Suprapubic skin (tissue), 4 donors: ENCODE data around the gene ANKFN1. TPM values are rescaled to one million over a fixed set of nuclear protein-coding genes. Genes with fewer than 3 reads are reported as not detected.

Experiments
- DNase-seq, 2 donors: peaks; one replicate each; pipeline ENCODE4 v3.0.0-alpha.2; 2019; ENCODE audit warnings: low spot score in 2 of 2
- H3K27ac ChIP-seq: fragments of 200-600 bp; sonication (generic); one replicate; pipeline ENCODE4 v1.5.1; 2019
- H3K27me3 ChIP-seq: fragments of 200-600 bp; sonication (generic); one replicate; pipeline ENCODE4 v1.5.1; 2019
- H3K36me3 ChIP-seq: fragments of 200-600 bp; sonication (generic); one replicate; pipeline ENCODE4 v1.5.1; 2019
- H3K4me1 ChIP-seq: fragments of 200-600 bp; sonication (generic); one replicate; pipeline ENCODE4 v1.5.1; 2019
- H3K4me3 ChIP-seq: fragments of 200-600 bp; sonication (generic); one replicate; pipeline ENCODE4 v1.5.1; 2019; ENCODE audit warnings: mild to moderate bottlenecking
- H3K9me3 ChIP-seq: fragments of 200-600 bp; sonication (generic); one replicate; pipeline ENCODE4 v1.5.1; 2019
- EP300 ChIP-seq: sonication (generic); formaldehyde crosslinking; IDR thresholded peaks from one replicate; pipeline ENCODE4 v1.6.1; 2017; ENCODE audit warnings: antibody characterized with exemption
- POLR2A ChIP-seq, 2 donors: fragments of 450-650 bp; IDR thresholded peaks; one replicate each; pipeline ENCODE4 v1.6.1; 2017; ENCODE audit warnings: antibody characterized with exemption in 2 of 2, mild to moderate bottlenecking in 2 of 2, moderate library complexity in 2 of 2
- POLR2AphosphoS5 ChIP-seq, 3 donors: sonication (generic); formaldehyde crosslinking; IDR thresholded peaks; one replicate each; pipeline ENCODE4 v1.6.1; 2017; ENCODE audit warnings: antibody characterized with exemption in 3 of 3
- WGBS: methylation state at CpG from one replicate; pipeline ENCODE4 v1.1.5; 2018; 5-methylcytosine and 5-hydroxymethylcytosine counted together
- total RNA-seq, 4 donors: library from RNA; depleted of rRNA; stranded (reverse); fragments of >200 nt; gene quantifications; one replicate each; pipeline ENCODE4 v1.1.0, GENCODE V29; 2016
- TF ChIP-seq, protein P1 (sequence below), 2 donors: fragments of 200-600 bp in 1 of 2; fragments of 450-650 bp in 1 of 2; sonication (generic) in 1 of 2; IDR thresholded peaks; one replicate each; pipeline ENCODE4 v1.5.1; 2016 to 2019; ENCODE audit warnings: antibody characterized with exemption in 2 of 2, mild to moderate bottlenecking in 1 of 2, moderate library complexity in 1 of 2

The ANKFN1 gene
- total RNA-seq, 4 donors from 2014 or later, result 0.81 to 3.1 (median 1.7) TPM

DNA sequence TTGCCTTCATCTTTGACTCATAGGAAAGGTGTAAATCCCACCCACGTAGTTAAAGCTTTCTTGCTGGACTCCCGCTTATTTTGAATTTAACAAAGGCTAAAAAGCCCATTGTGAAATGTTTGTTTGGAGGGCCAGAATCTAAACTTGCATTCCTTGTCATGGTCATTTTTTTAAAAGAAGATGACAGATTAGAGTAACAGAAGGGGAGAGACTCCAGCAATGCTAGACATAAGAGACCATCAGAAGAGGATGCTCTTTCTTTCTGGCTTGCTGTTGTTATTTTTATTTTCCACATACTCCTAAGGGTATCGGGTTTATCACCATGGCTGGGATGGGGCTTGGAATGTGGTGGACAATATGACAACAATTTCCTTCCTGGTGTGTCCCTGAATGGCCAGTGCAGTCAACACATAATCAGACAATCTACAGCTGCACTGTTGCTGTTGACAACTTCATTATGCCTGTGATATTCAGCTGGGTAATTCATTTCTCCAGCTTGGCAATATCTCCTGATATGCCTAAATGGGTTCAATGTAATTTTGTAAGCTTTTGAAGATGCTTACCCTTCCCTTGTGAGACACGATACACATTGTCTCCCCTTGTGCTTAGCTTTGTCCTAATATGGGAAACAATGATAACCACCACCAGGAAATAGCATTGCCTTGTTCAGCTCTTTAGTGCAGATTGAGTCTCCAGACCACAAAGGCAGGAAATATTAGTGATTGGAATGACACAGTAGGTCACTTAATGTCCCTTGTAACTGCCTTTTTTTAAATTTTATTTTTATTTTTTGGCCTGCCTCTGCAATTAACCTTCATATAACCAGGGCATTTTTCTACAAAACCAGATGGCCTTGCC is 164.3 kb downstream of the ANKFN1 start:
- H3K4me3 ChIP-seq, result no peak overlapping the region
- 69% methylated on average over 4 of the region's 4 CpGs for WGBS
- no peaks in the 10 kb centered on the region for H3K27me3 ChIP-seq
- no peaks in the 10 kb centered on the region for H3K9me3 ChIP-seq
- no peaks in the 10 kb centered on the region for H3K36me3 ChIP-seq
- DNase-seq, result no peak
- H3K27ac ChIP-seq, result no peak overlapping the region
- no peak for TF ChIP-seq POLR2AphosphoS5 (IDR thresholded peaks at IDR 0.05)
- TF ChIP-seq EP300, result no peak
- TF ChIP-seq POLR2A (IDR thresholded peaks at IDR 0.05), result no peak
- TF ChIP-seq, protein P1, sequence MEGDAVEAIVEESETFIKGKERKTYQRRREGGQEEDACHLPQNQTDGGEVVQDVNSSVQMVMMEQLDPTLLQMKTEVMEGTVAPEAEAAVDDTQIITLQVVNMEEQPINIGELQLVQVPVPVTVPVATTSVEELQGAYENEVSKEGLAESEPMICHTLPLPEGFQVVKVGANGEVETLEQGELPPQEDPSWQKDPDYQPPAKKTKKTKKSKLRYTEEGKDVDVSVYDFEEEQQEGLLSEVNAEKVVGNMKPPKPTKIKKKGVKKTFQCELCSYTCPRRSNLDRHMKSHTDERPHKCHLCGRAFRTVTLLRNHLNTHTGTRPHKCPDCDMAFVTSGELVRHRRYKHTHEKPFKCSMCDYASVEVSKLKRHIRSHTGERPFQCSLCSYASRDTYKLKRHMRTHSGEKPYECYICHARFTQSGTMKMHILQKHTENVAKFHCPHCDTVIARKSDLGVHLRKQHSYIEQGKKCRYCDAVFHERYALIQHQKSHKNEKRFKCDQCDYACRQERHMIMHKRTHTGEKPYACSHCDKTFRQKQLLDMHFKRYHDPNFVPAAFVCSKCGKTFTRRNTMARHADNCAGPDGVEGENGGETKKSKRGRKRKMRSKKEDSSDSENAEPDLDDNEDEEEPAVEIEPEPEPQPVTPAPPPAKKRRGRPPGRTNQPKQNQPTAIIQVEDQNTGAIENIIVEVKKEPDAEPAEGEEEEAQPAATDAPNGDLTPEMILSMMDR (IDR thresholded peaks at IDR 0.05), result no peak
- H3K4me1 ChIP-seq, result no peaks in the 10 kb centered on the region

DNA sequence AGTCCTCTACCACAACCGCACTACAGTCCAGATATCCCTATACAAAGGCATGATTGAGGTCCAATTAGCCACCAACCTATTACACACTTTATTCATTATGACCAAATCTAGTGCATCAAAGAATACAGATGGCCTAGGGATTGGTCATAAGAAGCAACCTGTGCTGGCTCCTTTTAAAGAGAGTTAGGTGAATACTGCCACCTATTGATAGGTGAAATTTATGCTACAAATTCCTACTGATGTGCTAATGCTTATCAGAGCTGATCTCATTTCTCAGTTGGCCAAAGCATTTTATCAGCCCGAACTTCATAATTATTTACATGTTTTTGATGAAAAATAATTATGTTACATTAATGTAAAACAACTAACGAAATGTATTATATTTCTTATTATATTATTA is 166.3 kb downstream of the ANKFN1 start:
- Histone ChIP-seq H3K27me3 (peaks cover 5% of the 10 kb centered on the region), H3K9me3 (no peaks in the 10 kb centered on the region), H3K4me1 (peaks cover 4% of the 10 kb centered on the region), H3K36me3 (no peaks in the 10 kb centered on the region), H3K4me3 (no peak overlapping the region), H3K27ac (no peak overlapping the region)
- DNase-seq, result no peak
- 48% methylated on average over 3 of the region's 3 CpGs for WGBS
- TF ChIP-seq, protein P1 (IDR thresholded peaks at IDR 0.05), result peak in 1 of 2 donors; percentile 21
- TF ChIP-seq POLR2AphosphoS5 (IDR thresholded peaks at IDR 0.05) (no peak), EP300 (no peak), POLR2A (IDR thresholded peaks at IDR 0.05) (no peak)

DNA sequence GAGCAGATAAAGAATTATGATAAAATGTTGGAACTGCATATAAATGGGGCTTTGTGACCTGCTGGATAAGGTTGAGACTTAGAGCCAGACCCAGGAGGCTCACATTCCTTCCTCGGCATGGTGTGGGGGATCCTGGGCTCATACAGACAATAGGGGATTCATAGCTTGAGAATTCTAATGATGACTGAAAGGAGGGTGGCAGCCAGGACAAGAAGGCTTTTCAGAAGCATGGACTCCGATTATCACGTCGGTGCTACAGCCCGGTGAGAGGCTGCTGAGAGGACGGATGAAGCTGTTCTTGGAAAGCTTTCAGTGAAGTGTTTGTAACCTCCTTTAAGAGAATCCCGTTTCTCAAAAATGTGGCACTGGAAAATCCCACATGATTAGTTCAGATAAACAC is 167.2 kb downstream of the ANKFN1 start:
- Histone ChIP-seq H3K27ac (no peak overlapping the region), H3K4me1 (peaks cover 4% of the 10 kb centered on the region), H3K36me3 (no peaks in the 10 kb centered on the region), H3K4me3 (no peak overlapping the region), H3K27me3 (peaks cover 7% of the 10 kb centered on the region), H3K9me3 (no peaks in the 10 kb centered on the region)
- TF ChIP-seq POLR2A (IDR thresholded peaks at IDR 0.05) (no peak), EP300 (no peak), POLR2AphosphoS5 (IDR thresholded peaks at IDR 0.05) (no peak)
- TF ChIP-seq, protein P1 (IDR thresholded peaks at IDR 0.05), result no peak
- 39% methylated on average over 7 of the region's 7 CpGs for WGBS
- no peak for DNase-seq

DNA sequence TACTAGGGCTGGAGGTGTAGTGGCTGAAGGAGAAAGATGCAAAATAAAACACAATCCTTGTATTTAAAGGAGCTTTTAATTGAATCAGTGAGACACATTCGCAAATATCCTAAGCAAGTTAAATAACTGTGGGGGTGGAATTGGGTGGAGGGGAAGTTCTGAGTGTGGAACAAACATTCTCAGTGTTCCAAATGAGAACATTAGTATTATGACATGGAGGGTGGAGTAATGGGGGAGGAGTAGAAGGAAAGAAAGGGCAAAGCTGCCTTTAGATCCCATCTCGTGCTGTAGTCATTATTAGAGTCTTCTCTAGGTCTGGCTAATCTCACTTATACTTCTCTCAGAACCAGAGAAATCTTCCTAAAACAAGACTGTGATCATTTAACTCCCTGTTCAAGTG is 169.7 kb downstream of the ANKFN1 start:
- TF ChIP-seq POLR2AphosphoS5 (IDR thresholded peaks at IDR 0.05), result no peak
- Histone ChIP-seq H3K27me3 (peaks cover 9% of the 10 kb centered on the region), H3K36me3 (no peaks in the 10 kb centered on the region), H3K4me3 (no peak overlapping the region), H3K27ac (no peak overlapping the region), H3K4me1 (peaks cover 4% of the 10 kb centered on the region), H3K9me3 (no peaks in the 10 kb centered on the region)
- 38% methylated on average over 2 of the region's 2 CpGs for WGBS
- no peak for DNase-seq

DNA sequence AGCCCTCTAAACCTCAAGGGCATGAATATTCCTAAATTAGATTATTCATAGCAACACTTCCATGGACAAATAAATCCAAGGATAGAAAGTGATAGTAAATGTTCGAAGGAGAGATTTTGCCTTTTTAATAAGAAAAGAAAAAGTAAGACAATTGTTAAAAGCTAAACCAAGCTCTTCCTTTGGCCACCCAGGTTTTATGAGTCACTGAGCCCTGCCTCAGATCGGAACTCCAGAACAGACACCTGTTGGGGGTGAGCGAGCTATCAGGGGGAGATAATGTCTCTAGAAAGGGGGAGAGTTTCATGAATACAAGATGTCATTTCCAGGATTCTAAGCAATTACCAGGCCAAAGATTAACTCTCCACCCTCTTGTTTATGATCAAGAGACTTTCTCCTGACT is 171.4 kb downstream of the ANKFN1 start:
- H3K27me3 ChIP-seq, result peaks cover 9% of the 10 kb centered on the region
- no peak overlapping the region for H3K27ac ChIP-seq
- H3K4me3 ChIP-seq, result no peak overlapping the region
- no peaks in the 10 kb centered on the region for H3K9me3 ChIP-seq
- TF ChIP-seq EP300 (no peak), POLR2AphosphoS5 (IDR thresholded peaks at IDR 0.05) (no peak), POLR2A (IDR thresholded peaks at IDR 0.05) (no peak)
- TF ChIP-seq, protein P1 (IDR thresholded peaks at IDR 0.05), result no peak
- DNase-seq, result no peak
- H3K4me1 ChIP-seq, result peaks cover 4% of the 10 kb centered on the region
- WGBS, result 63% methylated on average over 3 of the region's 3 CpGs
- no peaks in the 10 kb centered on the region for H3K36me3 ChIP-seq
